ENCODE measurements around the gene FKBP1B.

Gene FKBP1B

GRCh38 chr2:24022324-24022974, 27.1 kb upstream of the FKBP1B start:
- H3K9me3 ChIP-seq (ENCODE audit: control insufficient read depth, insufficient read depth, low read depth, low read length), result no peaks in the 10 kb centered on the region
- POLR2A ChIA-PET, result interaction anchor here (0.6 to 1.6 kb wide), 3 partner anchors 25 to 96 kb away, joined by 3 to 5 read pairs (median 5); partner anchors contain the start of genes ATAD2B and WDCP
- H3K36me3 ChIP-seq (ENCODE audit: control insufficient read depth in 2 of 2, insufficient read depth in 1 of 2, low read length in 2 of 2), result peaks cover 0 to 33% of the 10 kb centered on the region in 2 experiments; a peak in 2 of 3 replicates
- H3K27ac ChIP-seq (ENCODE audit: extremely low read depth, low read depth, low read length), result no peak overlapping the region
- no peak overlapping the region for H3K4me3 ChIP-seq (ENCODE audit: low read depth, low read length)
- no peaks in the 10 kb centered on the region for H3K4me1 ChIP-seq (ENCODE audit: control insufficient read depth, insufficient read depth, low read length)
- CTCF ChIA-PET, result interaction anchor here (0.7 to 1.2 kb wide), 4 partner anchors 14 to 85 kb away, joined by 3 read pairs; partner anchors contain the start of gene SF3B6
- TF ChIP-seq ZBTB17 (tag by site-specific recombination; IDR thresholded peaks at IDR 0.05), result no peak
- no peak for TF ChIP-seq ZNF629 (tag by site-specific recombination; IDR thresholded peaks at IDR 0.05)
- no peak for TF ChIP-seq ZNF416 (tag by site-specific recombination; IDR thresholded peaks at IDR 0.05)
- TF ChIP-seq, protein P1, sequence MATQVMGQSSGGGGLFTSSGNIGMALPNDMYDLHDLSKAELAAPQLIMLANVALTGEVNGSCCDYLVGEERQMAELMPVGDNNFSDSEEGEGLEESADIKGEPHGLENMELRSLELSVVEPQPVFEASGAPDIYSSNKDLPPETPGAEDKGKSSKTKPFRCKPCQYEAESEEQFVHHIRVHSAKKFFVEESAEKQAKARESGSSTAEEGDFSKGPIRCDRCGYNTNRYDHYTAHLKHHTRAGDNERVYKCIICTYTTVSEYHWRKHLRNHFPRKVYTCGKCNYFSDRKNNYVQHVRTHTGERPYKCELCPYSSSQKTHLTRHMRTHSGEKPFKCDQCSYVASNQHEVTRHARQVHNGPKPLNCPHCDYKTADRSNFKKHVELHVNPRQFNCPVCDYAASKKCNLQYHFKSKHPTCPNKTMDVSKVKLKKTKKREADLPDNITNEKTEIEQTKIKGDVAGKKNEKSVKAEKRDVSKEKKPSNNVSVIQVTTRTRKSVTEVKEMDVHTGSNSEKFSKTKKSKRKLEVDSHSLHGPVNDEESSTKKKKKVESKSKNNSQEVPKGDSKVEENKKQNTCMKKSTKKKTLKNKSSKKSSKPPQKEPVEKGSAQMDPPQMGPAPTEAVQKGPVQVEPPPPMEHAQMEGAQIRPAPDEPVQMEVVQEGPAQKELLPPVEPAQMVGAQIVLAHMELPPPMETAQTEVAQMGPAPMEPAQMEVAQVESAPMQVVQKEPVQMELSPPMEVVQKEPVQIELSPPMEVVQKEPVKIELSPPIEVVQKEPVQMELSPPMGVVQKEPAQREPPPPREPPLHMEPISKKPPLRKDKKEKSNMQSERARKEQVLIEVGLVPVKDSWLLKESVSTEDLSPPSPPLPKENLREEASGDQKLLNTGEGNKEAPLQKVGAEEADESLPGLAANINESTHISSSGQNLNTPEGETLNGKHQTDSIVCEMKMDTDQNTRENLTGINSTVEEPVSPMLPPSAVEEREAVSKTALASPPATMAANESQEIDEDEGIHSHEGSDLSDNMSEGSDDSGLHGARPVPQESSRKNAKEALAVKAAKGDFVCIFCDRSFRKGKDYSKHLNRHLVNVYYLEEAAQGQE (tag by site-specific recombination; IDR thresholded peaks at IDR 0.05), result no peak
- TF ChIP-seq TCF7L2 (IDR thresholded peaks at IDR 0.05; ENCODE audit: borderline replicate concordance, low read depth, low read length), result no peak
- no peak for TF ChIP-seq ZNF561 (tag by site-specific recombination; IDR thresholded peaks at IDR 0.05; ENCODE audit: borderline replicate concordance)
- no peak for TF ChIP-seq ZFP3 (tag by site-specific recombination; IDR thresholded peaks at IDR 0.05; ENCODE audit: low read depth)
- TF ChIP-seq ZNF138 (tag by site-specific recombination; IDR thresholded peaks at IDR 0.05; ENCODE audit: borderline replicate concordance), result no peak
- TF ChIP-seq ZNF354C (tag by site-specific recombination; IDR thresholded peaks at IDR 0.05; ENCODE audit: borderline replicate concordance, low read depth), result no peak
- TF ChIP-seq SP2 (tag by site-specific recombination; IDR thresholded peaks at IDR 0.05), result no peak
- no peak for TF ChIP-seq PATZ1 (tag by site-specific recombination; IDR thresholded peaks at IDR 0.05)

- POLR2A ChIA-PET, result interaction anchor here (0.6 to 1.6 kb wide), 3 partner anchors 24 to 96 kb away, joined by 3 to 5 read pairs (median 5); partner anchors contain the start of genes ATAD2B and WDCP
- H3K36me3 ChIP-seq (ENCODE audit: control insufficient read depth in 2 of 2, insufficient read depth in 1 of 2, low read length in 2 of 2), result peaks cover 0 to 33% of the 10 kb centered on the region in 2 experiments; a peak in 2 of 3 replicates
- H3K4me1 ChIP-seq (ENCODE audit: control insufficient read depth, insufficient read depth, low read length), result no peaks in the 10 kb centered on the region
- no peak for TF ChIP-seq ZNF776 (tag by site-specific recombination; IDR thresholded peaks at IDR 0.05; ENCODE audit: borderline replicate concordance)
- no peak overlapping the region for H3K4me3 ChIP-seq (ENCODE audit: low read depth, low read length)
- no peak overlapping the region for H3K27ac ChIP-seq (ENCODE audit: extremely low read depth, low read depth, low read length)
- CTCF ChIA-PET, result no interaction called here
- H3K9me3 ChIP-seq (ENCODE audit: control insufficient read depth, insufficient read depth, low read depth, low read length), result no peaks in the 10 kb centered on the region
These were observed 26.5 kb upstream of the FKBP1B start for GRCh38 chr2:24022975-24023575.

- ChIA-PET POLR2A (no interaction called here), CTCF (interaction anchor here (0.6 kb wide), 1 partner anchor 99 kb away, joined by 3 read pairs; no protein-coding TSS in a partner anchor)
- no peak for TF ChIP-seq ZNF548 (tag by site-specific recombination; IDR thresholded peaks at IDR 0.05)
- no peak for TF ChIP-seq ZNF513 (tag by site-specific recombination; IDR thresholded peaks at IDR 0.05)
- TF ChIP-seq ZBTB8A (tag by site-specific recombination; IDR thresholded peaks at IDR 0.05), result 0 out of 2 replicates have a peak, but pooled peaks have one; percentile 25
- TF ChIP-seq GLIS1 (tag by site-specific recombination; IDR thresholded peaks at IDR 0.05), result peak; percentile 25; the same call in 1 of the 2 replicates
- peak; percentile 83 for TF ChIP-seq ZIC2 (tag by site-specific recombination; IDR thresholded peaks at IDR 0.05)
- TF ChIP-seq ZFHX2 (tag by site-specific recombination; conservative IDR thresholded peaks at IDR 0.05), result peak; percentile 41; the same call in 1 of the 2 replicates
- TF ChIP-seq, protein P2, sequence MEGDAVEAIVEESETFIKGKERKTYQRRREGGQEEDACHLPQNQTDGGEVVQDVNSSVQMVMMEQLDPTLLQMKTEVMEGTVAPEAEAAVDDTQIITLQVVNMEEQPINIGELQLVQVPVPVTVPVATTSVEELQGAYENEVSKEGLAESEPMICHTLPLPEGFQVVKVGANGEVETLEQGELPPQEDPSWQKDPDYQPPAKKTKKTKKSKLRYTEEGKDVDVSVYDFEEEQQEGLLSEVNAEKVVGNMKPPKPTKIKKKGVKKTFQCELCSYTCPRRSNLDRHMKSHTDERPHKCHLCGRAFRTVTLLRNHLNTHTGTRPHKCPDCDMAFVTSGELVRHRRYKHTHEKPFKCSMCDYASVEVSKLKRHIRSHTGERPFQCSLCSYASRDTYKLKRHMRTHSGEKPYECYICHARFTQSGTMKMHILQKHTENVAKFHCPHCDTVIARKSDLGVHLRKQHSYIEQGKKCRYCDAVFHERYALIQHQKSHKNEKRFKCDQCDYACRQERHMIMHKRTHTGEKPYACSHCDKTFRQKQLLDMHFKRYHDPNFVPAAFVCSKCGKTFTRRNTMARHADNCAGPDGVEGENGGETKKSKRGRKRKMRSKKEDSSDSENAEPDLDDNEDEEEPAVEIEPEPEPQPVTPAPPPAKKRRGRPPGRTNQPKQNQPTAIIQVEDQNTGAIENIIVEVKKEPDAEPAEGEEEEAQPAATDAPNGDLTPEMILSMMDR (tag by site-specific recombination; IDR thresholded peaks at IDR 0.05), result peak; percentile 75
- Histone ChIP-seq H3K27ac (ENCODE audit: extremely low read depth, low read depth, low read length) (no peak overlapping the region), H3K36me3 (ENCODE audit: control insufficient read depth in 2 of 2, insufficient read depth in 1 of 2, low read length in 2 of 2) (peaks cover 0 to 36% of the 10 kb centered on the region in 2 experiments; a peak in 2 of 3 replicates), H3K4me3 (ENCODE audit: low read depth, low read length) (no peak overlapping the region), H3K4me1 (ENCODE audit: control insufficient read depth, insufficient read depth, low read length) (no peaks in the 10 kb centered on the region), H3K9me3 (ENCODE audit: control insufficient read depth, insufficient read depth, low read depth, low read length) (no peaks in the 10 kb centered on the region)
These were observed 25.5 kb upstream of the FKBP1B start for GRCh38 chr2:24024018-24024417.

All from HEK293 (cell line).